Right atrium auricular region (tissue), 2 donors: ENCODE results near the gene GLIPR1L2. TPM values are rescaled to one million over a fixed set of nuclear protein-coding genes. Genes with fewer than 3 reads are reported as not detected.

Source experiments
- DNase-seq: peaks from one replicate; pipeline ENCODE4 v3.0.0-alpha.2; 2019; ENCODE audit warnings: low spot score
- H3K27ac ChIP-seq, 2 donors: fragments of 200-600 bp; sonication (generic); 1 replicate in 1 of 2; 2 replicates in 1 of 2; pipeline ENCODE4 v1.5.1; 2016 to 2019
- H3K27me3 ChIP-seq, 2 donors: fragments of 200-600 bp; sonication (generic); one replicate each; pipeline versions ENCODE4 v1.5.1 to v1.6.0; 2017 to 2019
- H3K36me3 ChIP-seq: fragments of 200-600 bp; sonication (generic); one replicate; pipeline ENCODE4 v1.5.1; 2016
- H3K4me1 ChIP-seq, 2 donors: fragments of 200-600 bp; sonication (generic); one replicate each; pipeline versions ENCODE4 v1.5.1 to v1.6.0; 2017 to 2019
- H3K4me3 ChIP-seq, 2 donors: fragments of 200-600 bp; sonication (generic); 1 replicate in 1 of 2; 2 replicates in 1 of 2; pipeline ENCODE4 v1.5.1; 2017 to 2019; ENCODE audit warnings: mild to moderate bottlenecking in 1 of 2, moderate library complexity in 1 of 2
- H3K9me3 ChIP-seq, 2 donors: fragments of 200-600 bp; sonication (generic); one replicate each; pipeline ENCODE4 v1.5.1; 2019
- CTCF ChIP-seq, 2 donors: fragments of 200-600 bp; sonication (generic); IDR thresholded peaks; one replicate each; pipeline ENCODE4 v1.5.1; 2019; ENCODE audit warnings: antibody characterized with exemption in 2 of 2
- total RNA-seq, 2 donors: library from RNA; depleted of rRNA; stranded (reverse); fragments of >200 nt; gene quantifications; one replicate each; pipeline ENCODE4 v1.1.0, GENCODE V29; 2016

GLIPR1L2 gene
- total RNA-seq, 2 donors from 2014 or later = 2.3 to 3.8 TPM

- DNase-seq = no peak
- Histone ChIP-seq H3K4me3 (no peak overlapping the region), H3K9me3 (no peaks in the 10 kb centered on the region), H3K27me3 (no peaks in the 10 kb centered on the region), H3K27ac (no peak overlapping the region), H3K4me1 (no peaks in the 10 kb centered on the region), H3K36me3 (no peaks in the 10 kb centered on the region)
- no peak for TF ChIP-seq CTCF (IDR thresholded peaks at IDR 0.05)
Measured at GRCh38 chr12:75378354-75378753, 12.5 kb upstream of the GLIPR1L2 start.

GRCh38 chr12:75389061-75389460 lies 1.8 kb upstream of the GLIPR1L2 start:
- no peak overlapping the region for H3K4me3 ChIP-seq
- TF ChIP-seq CTCF (IDR thresholded peaks at IDR 0.05) = no peak
- peak overlapping the region in 1 of 2 donors; percentile 92 for H3K27ac ChIP-seq
- H3K9me3 ChIP-seq = no peaks in the 10 kb centered on the region
- H3K27me3 ChIP-seq = no peaks in the 10 kb centered on the region
- H3K36me3 ChIP-seq = no peaks in the 10 kb centered on the region
- DNase-seq = no peak
- H3K4me1 ChIP-seq = peaks cover 0 to 24% of the 10 kb centered on the region in 2 donors

- no peaks in the 10 kb centered on the region for H3K27me3 ChIP-seq
- no peaks in the 10 kb centered on the region for H3K36me3 ChIP-seq
- no peak for DNase-seq
- no peak for TF ChIP-seq CTCF (IDR thresholded peaks at IDR 0.05)
- peaks cover 0 to 24% of the 10 kb centered on the region in 2 donors for H3K4me1 ChIP-seq
- H3K4me3 ChIP-seq = peak overlapping the region in 1 of 2 donors; percentile 66
- H3K27ac ChIP-seq = peak overlapping the region; percentile 92 to 94
- H3K9me3 ChIP-seq = no peaks in the 10 kb centered on the region
Measured at GRCh38 chr12:75389706-75390105, 1.2 kb upstream of the GLIPR1L2 start.

GRCh38 chr12:75390156-75390898 lies 562 bp upstream of the GLIPR1L2 start:
- Histone ChIP-seq H3K36me3 (no peaks in the 10 kb centered on the region), H3K4me3 (peak overlapping the region; percentile 58 to 66), H3K27ac (peak overlapping the region; percentile 92 to 94), H3K9me3 (no peaks in the 10 kb centered on the region), H3K4me1 (peaks cover 0 to 24% of the 10 kb centered on the region in 2 donors), H3K27me3 (no peaks in the 10 kb centered on the region)
- no peak for TF ChIP-seq CTCF (IDR thresholded peaks at IDR 0.05)
- DNase-seq = no peak

GRCh38 chr12:75404231-75404630 lies 13.3 kb downstream of the GLIPR1L2 start:
- H3K4me3 ChIP-seq = no peak overlapping the region
- no peak for TF ChIP-seq CTCF (IDR thresholded peaks at IDR 0.05)
- no peaks in the 10 kb centered on the region for H3K27me3 ChIP-seq
- H3K27ac ChIP-seq = no peak overlapping the region
- no peak for DNase-seq
- H3K9me3 ChIP-seq = no peaks in the 10 kb centered on the region
- no peaks in the 10 kb centered on the region for H3K4me1 ChIP-seq
- H3K36me3 ChIP-seq = no peaks in the 10 kb centered on the region

- H3K27me3 ChIP-seq = no peaks in the 10 kb centered on the region
- no peaks in the 10 kb centered on the region for H3K36me3 ChIP-seq
- no peaks in the 10 kb centered on the region for H3K9me3 ChIP-seq
- no peak for DNase-seq
- no peaks in the 10 kb centered on the region for H3K4me1 ChIP-seq
- H3K27ac ChIP-seq = no peak overlapping the region
- no peak overlapping the region for H3K4me3 ChIP-seq
- no peak for TF ChIP-seq CTCF (IDR thresholded peaks at IDR 0.05)
Measured at GRCh38 chr12:75407683-75408082, 16.8 kb downstream of the GLIPR1L2 start.
